Measurements from ENCODE around the gene PSMD1. TPM values are rescaled to one million over a fixed set of nuclear protein-coding genes. Genes with fewer than 3 reads are reported as not detected.
A peak's percentile ranks its signal among the peaks of the same experiment; 100 is the strongest.
"Not testable (repeated sequence)": the region's sequence is repeated elsewhere in the genome, so short reads cannot be mapped to it uniquely, and the experiment has no call there.

PSMD1 gene
- total RNA-seq, 1 donor from 2014 or later = 81.0 TPM

DNA sequence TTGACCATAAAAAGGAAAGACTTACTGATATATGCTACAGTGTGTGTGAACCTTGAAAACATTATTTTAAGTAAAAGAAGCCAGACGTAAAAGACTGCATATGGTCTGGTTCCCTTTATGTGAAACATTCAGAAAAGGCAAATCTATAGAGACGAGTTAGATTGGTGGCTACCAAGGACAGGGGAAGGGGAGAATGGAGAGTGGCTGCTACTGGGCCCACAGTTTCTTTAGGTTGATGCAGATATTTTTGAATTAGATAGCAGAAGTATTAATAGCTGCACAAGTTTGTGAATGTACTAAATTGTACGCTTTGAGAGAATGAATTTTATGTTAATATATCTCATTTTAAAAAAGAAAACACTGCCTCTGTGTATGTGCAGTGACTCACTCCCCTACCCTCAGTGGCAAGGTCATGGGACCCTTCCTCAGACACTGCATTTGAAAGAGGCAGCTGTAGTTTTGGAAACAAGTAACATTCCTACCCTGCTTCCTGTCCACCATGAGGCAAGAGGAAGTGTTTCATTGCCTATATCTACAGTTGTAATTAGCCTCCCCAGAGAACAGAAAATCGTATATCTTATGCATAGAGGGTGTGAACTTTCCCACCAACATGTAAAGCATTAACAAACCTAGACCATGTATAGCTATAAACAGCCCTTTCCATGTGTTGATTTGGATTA, 111.9 kb downstream of the PSMD1 start:
- DNase-seq (no peak), ATAC-seq (ENCODE audit: poor library complexity) (no peak)
- intact Hi-C loops (cut with DNase I) = no loop called here

- intact Hi-C loops (cut with DNase I) = no loop called here
- ATAC-seq (ENCODE audit: poor library complexity) (no peak), DNase-seq (no peak)
These were observed 112.8 kb downstream of the PSMD1 start for GRCh38 chr2:231169488-231169887.

DNA sequence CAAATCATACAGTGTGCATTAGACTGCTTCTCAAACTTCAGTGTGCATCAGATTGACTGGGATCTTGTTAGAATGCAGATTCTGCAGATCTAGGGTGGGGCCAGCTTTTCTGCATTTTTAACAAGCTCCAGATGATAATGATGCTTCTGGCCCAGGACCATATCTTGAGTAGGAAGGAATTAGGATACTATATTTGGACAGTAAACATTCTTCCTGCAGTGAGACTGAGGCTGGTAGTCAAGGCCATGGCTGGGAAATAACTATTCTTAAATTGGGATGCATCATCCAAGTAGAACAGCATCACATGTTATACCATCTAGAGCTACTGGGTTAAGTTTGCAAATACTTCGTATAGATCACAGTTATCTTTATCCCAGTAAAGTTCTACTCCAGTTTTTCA, 113.4 kb downstream of the PSMD1 start:
- intact Hi-C loops (cut with DNase I) = no loop called here
- DNase-seq (no peak), ATAC-seq (ENCODE audit: poor library complexity) (no peak)

GRCh38 chr2:231172025-231172424, 115.4 kb downstream of the PSMD1 start:
- intact Hi-C loops (cut with DNase I) = no loop called here
- ATAC-seq (ENCODE audit: poor library complexity) (no peak), DNase-seq (no peak)

- no peak for DNase-seq
- intact Hi-C loops (cut with DNase I) = no loop called here
- no peak for ATAC-seq (ENCODE audit: poor library complexity)
These were observed 117.6 kb downstream of the PSMD1 start for GRCh38 chr2:231174211-231174651.

DNA sequence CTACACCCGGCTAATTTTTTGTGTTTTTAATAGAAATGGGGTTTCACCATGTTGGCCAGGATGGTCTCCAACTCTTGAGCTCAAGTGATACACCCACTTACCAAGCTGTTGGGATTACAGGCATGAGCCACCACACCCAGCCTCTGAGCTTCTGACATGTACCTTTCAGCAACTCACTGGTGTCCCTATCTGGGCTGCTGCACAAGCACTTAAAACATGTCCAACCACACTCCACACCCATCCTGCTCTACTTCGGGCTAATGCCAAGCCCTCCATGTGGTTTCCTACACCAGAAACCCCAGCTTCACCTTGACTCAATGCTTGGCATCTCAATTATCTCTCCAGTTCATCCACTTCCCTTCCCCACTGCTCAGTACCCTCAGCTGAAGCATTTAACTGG, 119.4 kb downstream of the PSMD1 start:
- no peak for DNase-seq
- ATAC-seq (ENCODE audit: poor library complexity) = peak; percentile 84
- intact Hi-C loops (cut with DNase I) = no loop called here

DNA sequence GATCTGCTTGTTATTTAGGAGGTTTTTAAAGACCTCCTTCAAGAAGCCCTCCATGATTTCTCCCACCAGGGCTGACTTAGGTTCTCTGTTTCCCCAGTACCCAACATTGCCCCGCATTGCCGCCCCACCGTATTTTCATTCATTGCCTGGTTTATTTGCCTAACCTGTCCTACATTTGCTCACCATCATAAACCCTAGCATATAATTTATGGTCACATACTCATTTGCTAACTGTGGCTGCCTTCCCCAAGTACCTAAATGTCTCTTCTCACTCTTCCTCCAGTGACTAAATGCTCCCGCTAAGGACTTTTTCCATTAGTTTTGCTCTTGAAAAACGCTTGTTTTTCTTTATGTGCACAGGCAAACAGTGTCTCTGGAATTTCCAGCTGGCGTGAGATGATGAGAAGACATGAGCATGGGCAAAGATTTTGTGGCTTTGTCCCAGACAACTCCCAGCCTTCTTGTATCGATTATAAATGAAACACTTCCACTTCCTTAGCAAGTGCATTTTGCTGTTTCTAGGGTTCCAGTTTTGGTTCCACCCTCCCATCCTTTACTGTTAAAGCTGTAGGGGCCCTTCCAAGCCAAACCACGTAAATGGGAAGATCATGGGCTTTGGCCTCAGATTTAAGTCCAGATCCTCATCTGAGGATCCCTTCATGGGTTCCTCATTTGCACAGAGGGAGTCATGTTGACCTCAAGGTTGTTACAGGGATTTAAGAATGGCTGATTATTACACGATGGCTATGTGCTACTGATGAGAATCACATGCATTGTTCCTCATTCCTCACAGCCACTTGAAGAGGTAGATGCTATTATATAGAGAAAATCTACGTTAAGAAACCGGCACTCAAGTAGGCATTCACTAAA, 120.7 kb downstream of the PSMD1 start:
- DNase-seq (no peak), ATAC-seq (ENCODE audit: poor library complexity) (no peak)
- intact Hi-C loops (cut with DNase I) = no loop called here

DNA sequence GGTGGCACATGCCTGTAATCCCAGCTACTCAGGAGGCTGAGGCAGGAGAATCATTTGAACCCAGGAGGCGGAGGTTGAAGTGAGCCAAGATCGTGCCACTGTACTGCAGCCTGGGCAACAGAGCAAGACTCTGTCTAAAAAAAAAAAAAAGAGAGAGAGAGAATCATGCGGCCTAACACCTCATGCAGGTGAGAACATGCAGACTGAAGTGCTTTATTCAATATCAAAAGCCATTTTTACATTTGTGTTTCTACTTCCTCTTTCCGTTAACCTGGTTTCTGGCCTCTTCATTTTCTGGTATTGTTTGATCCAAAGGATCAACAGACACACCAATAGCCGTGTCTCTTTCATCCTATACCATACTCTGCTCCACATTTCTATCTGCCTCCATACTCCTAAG, 122.1 kb downstream of the PSMD1 start:
- intact Hi-C loops (cut with DNase I); DNase-seq; ATAC-seq (ENCODE audit: poor library complexity): not testable (repeated sequence)

DNA sequence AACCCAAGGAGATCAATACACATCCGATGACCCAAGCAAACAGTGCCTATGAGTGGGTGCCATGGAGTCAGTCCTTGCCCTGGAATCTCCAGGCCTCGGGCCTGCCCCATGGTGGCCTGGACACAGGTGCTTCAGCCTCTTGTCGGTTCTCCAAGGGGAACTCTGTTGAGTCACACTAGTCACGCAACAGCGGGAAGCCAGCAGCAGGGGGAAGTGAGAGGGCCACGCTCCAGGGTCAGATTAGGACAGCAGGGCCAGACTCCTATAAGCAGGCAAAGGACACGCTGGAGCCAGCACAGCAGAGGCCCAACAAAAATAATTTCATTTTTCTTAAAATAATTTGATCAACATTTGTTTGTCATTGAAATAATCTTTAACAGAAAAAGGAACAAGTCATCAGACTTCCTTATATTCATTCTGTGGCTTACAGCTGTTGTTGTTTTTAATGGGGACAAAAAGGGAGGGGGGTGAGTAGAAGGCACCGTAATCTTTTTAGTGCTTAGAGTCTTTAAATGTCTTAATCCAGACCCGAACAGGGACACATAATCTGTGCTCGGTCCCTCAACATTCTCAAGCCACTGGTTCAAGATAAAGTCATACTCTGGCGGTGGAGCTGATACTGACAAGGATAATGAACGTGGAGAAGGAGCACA, 125.3 kb downstream of the PSMD1 start:
- intact Hi-C loops (cut with DNase I) = no loop called here
- ATAC-seq (ENCODE audit: poor library complexity) = peak; percentile 89
- DNase-seq = peak; percentile 82

DNA sequence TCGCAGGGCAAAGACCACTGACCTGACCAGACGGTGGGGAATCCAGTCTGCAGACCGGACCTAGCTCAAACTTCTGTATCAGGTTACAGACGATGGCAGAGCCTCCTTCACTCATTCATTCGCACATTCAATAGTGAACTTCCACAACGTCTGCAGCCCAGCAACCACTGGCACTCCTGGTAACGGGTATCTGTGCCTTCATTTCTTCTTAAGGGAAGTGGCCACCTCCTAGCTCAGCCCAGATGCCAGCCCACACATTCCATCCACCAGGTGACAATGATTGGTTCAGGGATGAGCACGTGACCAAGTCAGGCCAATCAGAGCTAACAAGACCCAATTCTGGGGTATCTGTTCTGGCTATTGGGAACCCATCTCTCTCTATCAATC, 125.8 kb downstream of the PSMD1 start:
- intact Hi-C loops (cut with DNase I) = no loop called here
- ATAC-seq (ENCODE audit: poor library complexity) (no peak), DNase-seq (no peak)

- DNase-seq (no peak), ATAC-seq (ENCODE audit: poor library complexity) (no peak)
- intact Hi-C loops (cut with DNase I) = no loop called here
These were observed 127.2 kb downstream of the PSMD1 start for GRCh38 chr2:231183851-231184250.

DNA sequence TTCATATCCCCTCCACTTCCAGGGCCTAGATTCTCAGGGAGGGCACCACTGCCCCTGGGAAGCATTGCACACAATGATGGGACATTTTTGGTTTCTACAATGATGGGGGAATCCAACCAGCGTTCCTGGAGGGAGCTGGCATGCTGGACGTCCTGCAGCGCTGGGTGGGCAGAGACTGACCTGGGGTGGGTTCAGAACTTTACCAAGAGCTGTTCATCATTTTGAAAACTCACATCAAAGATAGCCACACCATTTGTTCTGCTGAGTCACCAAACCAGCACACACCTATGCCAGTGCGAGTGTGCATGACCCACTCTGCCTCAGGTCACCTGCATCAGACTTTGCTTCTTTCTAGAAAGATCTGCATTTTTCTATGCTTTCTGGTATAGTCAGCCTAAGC, 127.7 kb downstream of the PSMD1 start:
- no peak for DNase-seq
- intact Hi-C loops (cut with DNase I) = no loop called here
- no peak for ATAC-seq (ENCODE audit: poor library complexity)

GRCh38 chr2:231185050-231185725, 128.5 kb downstream of the PSMD1 start:
- ATAC-seq (ENCODE audit: poor library complexity) (no peak), DNase-seq (no peak)
- intact Hi-C loops (cut with DNase I) = no loop called here

GRCh38 chr2:231185886-231186285, 129.2 kb downstream of the PSMD1 start:
- ATAC-seq (ENCODE audit: poor library complexity) = no peak
- intact Hi-C loops (cut with DNase I) = no loop called here
- DNase-seq = no peak

- intact Hi-C loops (cut with DNase I) = no loop called here
- no peak for ATAC-seq (ENCODE audit: poor library complexity)
- no peak for DNase-seq
These were observed 129.7 kb downstream of the PSMD1 start for GRCh38 chr2:231186325-231186724.

DNA sequence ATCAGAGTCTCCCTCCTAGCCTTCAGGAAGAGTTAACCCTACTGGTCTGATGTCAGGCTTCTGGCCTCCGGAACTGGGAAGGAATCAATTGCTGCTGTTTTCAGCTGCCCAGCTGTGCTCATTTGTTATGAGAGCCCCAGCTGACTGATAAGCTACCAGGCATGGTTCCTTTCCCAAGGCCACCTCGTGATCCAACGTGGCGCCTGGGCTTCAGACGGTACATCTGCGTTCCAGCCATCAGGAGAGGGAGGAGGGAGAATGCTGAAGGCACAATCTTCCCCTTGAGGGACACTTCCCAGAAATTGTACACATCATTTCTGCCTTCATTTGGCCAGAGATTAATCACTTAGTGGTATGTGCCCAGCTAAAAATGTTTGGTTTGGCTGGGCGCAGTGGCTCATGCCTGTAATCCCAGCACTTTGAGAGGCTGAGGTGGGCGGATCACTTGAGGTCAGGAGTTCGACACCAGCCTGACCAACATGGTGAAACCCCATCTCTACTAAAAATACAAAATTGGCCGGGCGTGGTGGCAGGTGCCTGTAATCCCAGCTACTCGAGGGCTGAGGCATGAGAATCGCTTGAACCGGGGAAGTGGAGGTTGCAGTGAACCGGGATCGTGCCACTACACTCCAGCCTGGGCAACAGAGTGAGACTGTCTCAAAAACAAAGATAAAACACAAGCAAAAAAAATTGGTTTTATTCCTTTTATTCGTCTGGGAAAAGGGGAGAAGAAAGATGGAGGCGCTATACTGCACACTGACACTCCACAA, 131.3 kb downstream of the PSMD1 start:
- intact Hi-C loops (cut with DNase I) = no loop called here
- DNase-seq = peak; percentile 56
- ATAC-seq (ENCODE audit: poor library complexity) = peak; percentile 15

DNA sequence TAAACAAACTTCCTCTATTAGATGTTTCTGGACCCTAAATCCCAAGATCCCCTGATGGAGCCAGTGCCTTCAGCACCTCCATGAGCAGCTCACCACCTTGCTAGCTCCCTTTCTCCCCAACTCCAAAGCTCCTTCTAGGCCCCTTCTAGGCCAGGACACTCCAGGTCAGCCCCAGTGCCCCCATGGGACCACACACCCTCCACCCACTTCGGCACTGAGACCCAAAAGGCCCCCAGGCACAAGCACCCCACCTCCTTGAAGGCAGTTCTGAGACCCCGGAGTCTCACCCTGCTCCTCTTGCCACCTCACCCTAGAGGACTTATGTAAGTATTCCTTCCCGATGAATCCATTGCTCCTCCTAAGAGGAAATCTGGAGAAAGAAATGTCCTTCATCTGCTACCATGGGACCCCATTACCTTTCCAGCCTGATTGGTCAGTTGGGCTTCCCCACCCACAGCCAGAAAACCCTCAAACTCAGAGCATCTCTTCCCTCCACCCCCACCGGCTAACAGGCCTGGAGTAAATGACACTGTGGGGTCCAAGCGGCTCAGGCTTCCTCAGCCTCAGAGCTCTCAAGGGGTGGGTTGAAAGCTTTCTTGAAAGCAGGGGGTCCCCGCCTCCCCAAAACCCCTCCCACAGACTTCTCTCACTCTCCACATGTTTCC, 132.0 kb downstream of the PSMD1 start:
- intact Hi-C loops (cut with DNase I) = no loop called here
- no peak for ATAC-seq (ENCODE audit: poor library complexity)
- no peak for DNase-seq

- no peak for DNase-seq
- no peak for ATAC-seq (ENCODE audit: poor library complexity)
These were observed 132.5 kb downstream of the PSMD1 start for GRCh38 chr2:231189171-231189530.

More at GRCh38 chr2:231189171-231189530, 132.5 kb downstream of the PSMD1 start:
- intact Hi-C loops (cut with DNase I) = no loop called here

Data from Right ventricle myocardium superior (tissue), 1 donor.